Mesendoderm (in vitro differentiated cells): ENCODE results near the gene MSI1.

Experiments used
- DNase-seq: peaks from one replicate; pipeline ENCODE4 v3.0.0; 2013
- H2AK5ac ChIP-seq: 2 replicates; pipeline ENCODE4 v1.6.1; 2013; ENCODE audit warnings: low read length, inconsistent platforms
- H2BK120ac ChIP-seq: 2 replicates; pipeline ENCODE4 v1.6.1; 2013; ENCODE audit warnings: low read depth, mild to moderate bottlenecking, low read length, moderate library complexity, mixed read lengths
- H2BK15ac ChIP-seq: replicated peaks from 2 replicates; pipeline ENCODE4 v1.6.1; 2013; ENCODE audit warnings: low read depth, mild to moderate bottlenecking, moderate library complexity
- H2BK5ac ChIP-seq: 2 replicates; pipeline ENCODE4 v1.6.1; 2013; ENCODE audit warnings: low read length, inconsistent platforms
- H3K18ac ChIP-seq: 2 replicates; pipeline ENCODE4 v1.6.1; 2013; ENCODE audit warnings: mild to moderate bottlenecking, low read length, mixed read lengths
- H3K23ac ChIP-seq: one replicate; pipeline ENCODE4 v1.6.1; 2013; ENCODE audit warnings: low read length
- H3K27ac ChIP-seq: 2 replicates; pipeline ENCODE4 v1.5.1; 2013; ENCODE audit warnings: low read depth, mild to moderate bottlenecking, inconsistent platforms, low read length, moderate library complexity
- H3K27me3 ChIP-seq: 2 replicates; pipeline ENCODE4 v1.6.1; 2013; ENCODE audit warnings: low read length, control low read depth, mild to moderate bottlenecking, inconsistent platforms; ENCODE audit not compliant: insufficient read depth, poor library complexity
- H3K36me3 ChIP-seq: 2 replicates; pipeline ENCODE4 v1.6.1; 2013; ENCODE audit warnings: low read length, inconsistent platforms; ENCODE audit not compliant: control insufficient read depth, insufficient read depth
- H3K4ac ChIP-seq: one replicate; pipeline ENCODE4 v1.6.1; 2013; ENCODE audit warnings: low read depth, mild to moderate bottlenecking, low read length, moderate library complexity
- H3K4me1 ChIP-seq: 2 replicates; pipeline ENCODE4 v1.6.1; 2013; ENCODE audit warnings: low read depth, low read length, inconsistent platforms; ENCODE audit not compliant: control insufficient read depth
- H3K4me2 ChIP-seq: 2 replicates; pipeline ENCODE4 v1.6.1; 2013; ENCODE audit warnings: low read length
- H3K4me3 ChIP-seq: 2 replicates; pipeline ENCODE4 v1.5.1; 2013; ENCODE audit warnings: mild to moderate bottlenecking, low read length
- H3K56ac ChIP-seq: one replicate; pipeline ENCODE4 v1.6.1; 2013; ENCODE audit warnings: low read length
- H3K79me1 ChIP-seq: 2 replicates; pipeline ENCODE4 v1.6.1; 2013; ENCODE audit warnings: low read length, inconsistent platforms
- H3K79me2 ChIP-seq: 2 replicates; pipeline ENCODE4 v1.6.1; 2013; ENCODE audit warnings: mild to moderate bottlenecking, low read length; ENCODE audit not compliant: control insufficient read depth, insufficient read depth
- H3K9ac ChIP-seq: 2 replicates; pipeline ENCODE4 v1.6.1; 2013; ENCODE audit warnings: low read length, inconsistent platforms
- H4K5ac ChIP-seq: one replicate; pipeline ENCODE4 v1.6.1; 2013; ENCODE audit warnings: low read length
- H4K8ac ChIP-seq: one replicate; pipeline ENCODE4 v1.6.1; 2013; ENCODE audit warnings: low read depth, mild to moderate bottlenecking, control low read depth, low read length, moderate library complexity
- WGBS: extraction: QIAGEN DNeasy Blood & Tissue Kit; methylation state at CpG from one replicate; pipeline ENCODE4 v1.1.7; 2013; ENCODE audit warnings: low lambda C conversion rate, missing lambda C conversion rate; ENCODE audit not compliant: insufficient coverage; ENCODE audit errors: extremely low coverage; 5-methylcytosine and 5-hydroxymethylcytosine counted together

The MSI1 gene

GRCh38 chr12:120408771-120409170 lies 39.8 kb upstream of the MSI1 start:
- Histone ChIP-seq H3K79me2 (no peaks in the 10 kb centered on the region), H3K79me1 (no peaks in the 10 kb centered on the region), H3K18ac (no peak overlapping the region), H3K4me1 (no peaks in the 10 kb centered on the region), H3K4me3 (no peak overlapping the region), H2AK5ac (no peak overlapping the region), H2BK120ac (no peak overlapping the region), H3K4me2 (no peak overlapping the region), H3K56ac (no peak overlapping the region), H3K23ac (no peak overlapping the region), H2BK5ac (no peak overlapping the region), H3K27ac (no peak overlapping the region), H3K36me3 (no peaks in the 10 kb centered on the region), H4K8ac (no peak overlapping the region), H2BK15ac (no peak overlapping the region), H4K5ac (no peak overlapping the region), H3K9ac (no peak overlapping the region), H3K27me3 (no peaks in the 10 kb centered on the region), H3K4ac (no peak overlapping the region)
- no peak for DNase-seq
- WGBS = no CpG with 5 or more reads among the region's 11 CpGs

- Histone ChIP-seq H2AK5ac (no peak overlapping the region), H3K27me3 (no peaks in the 10 kb centered on the region)
- no CpG with 5 or more reads among the region's 3 CpGs for WGBS
Observed at GRCh38 chr12:120406553-120406952, 37.6 kb upstream of the MSI1 start.

GRCh38 chr12:120406069-120406468 lies 37.1 kb upstream of the MSI1 start:
- WGBS = no CpG with 5 or more reads among the region's 3 CpGs
- Histone ChIP-seq H3K18ac (no peak overlapping the region), H3K9ac (no peak overlapping the region), H3K4me3 (no peak overlapping the region), H3K56ac (no peak overlapping the region), H3K27me3 (no peaks in the 10 kb centered on the region), H4K8ac (no peak overlapping the region), H3K4ac (no peak overlapping the region), H2BK120ac (no peak overlapping the region), H2AK5ac (no peak overlapping the region), H2BK15ac (no peak overlapping the region), H3K4me1 (no peaks in the 10 kb centered on the region), H3K4me2 (no peak overlapping the region), H2BK5ac (no peak overlapping the region), H3K23ac (no peak overlapping the region), H3K79me2 (no peaks in the 10 kb centered on the region), H4K5ac (no peak overlapping the region), H3K36me3 (no peaks in the 10 kb centered on the region), H3K27ac (no peak overlapping the region), H3K79me1 (no peaks in the 10 kb centered on the region)
- DNase-seq = no peak

More at GRCh38 chr12:120406553-120406952, 37.6 kb upstream of the MSI1 start:
- H4K5ac ChIP-seq = no peak overlapping the region
- H3K27ac ChIP-seq = no peak overlapping the region
- no peak overlapping the region for H4K8ac ChIP-seq
- no peak overlapping the region for H3K56ac ChIP-seq
- H3K36me3 ChIP-seq = no peaks in the 10 kb centered on the region
- H2BK120ac ChIP-seq = no peak overlapping the region
- no peaks in the 10 kb centered on the region for H3K79me1 ChIP-seq
- H3K18ac ChIP-seq = no peak overlapping the region
- no peak overlapping the region for H3K9ac ChIP-seq
- DNase-seq = no peak
- no peak overlapping the region for H3K4me3 ChIP-seq
- no peak overlapping the region for H3K4me2 ChIP-seq
- no peak overlapping the region for H2BK5ac ChIP-seq
- H3K4me1 ChIP-seq = no peaks in the 10 kb centered on the region
- H2BK15ac ChIP-seq = no peak overlapping the region
- H3K23ac ChIP-seq = no peak overlapping the region
- H3K4ac ChIP-seq = no peak overlapping the region
- H3K79me2 ChIP-seq = no peaks in the 10 kb centered on the region

GRCh38 chr12:120404271-120404670 lies 35.3 kb upstream of the MSI1 start:
- Histone ChIP-seq H3K4me3 (no peak overlapping the region), H3K4me1 (no peaks in the 10 kb centered on the region), H3K27ac (no peak overlapping the region), H3K79me1 (no peaks in the 10 kb centered on the region), H4K5ac (no peak overlapping the region), H2BK5ac (no peak overlapping the region), H3K56ac (no peak overlapping the region), H3K79me2 (no peaks in the 10 kb centered on the region), H3K9ac (no peak overlapping the region), H3K4ac (no peak overlapping the region), H2AK5ac (no peak overlapping the region), H3K4me2 (no peak overlapping the region), H3K36me3 (no peaks in the 10 kb centered on the region), H4K8ac (no peak overlapping the region), H2BK120ac (no peak overlapping the region), H3K18ac (no peak overlapping the region), H3K23ac (no peak overlapping the region), H2BK15ac (no peak overlapping the region), H3K27me3 (no peaks in the 10 kb centered on the region)
- no CpG with 5 or more reads among the region's 1 CpG for WGBS
- no peak for DNase-seq

- no peaks in the 10 kb centered on the region for H3K27me3 ChIP-seq
- H3K4ac ChIP-seq = no peak overlapping the region
- H3K79me2 ChIP-seq = no peaks in the 10 kb centered on the region
- no peak overlapping the region for H3K4me2 ChIP-seq
- no peak overlapping the region for H3K9ac ChIP-seq
- H4K8ac ChIP-seq = no peak overlapping the region
- H3K23ac ChIP-seq = no peak overlapping the region
- H3K27ac ChIP-seq = no peak overlapping the region
- DNase-seq = no peak
- no peaks in the 10 kb centered on the region for H3K79me1 ChIP-seq
- H3K18ac ChIP-seq = no peak overlapping the region
- H2BK120ac ChIP-seq = no peak overlapping the region
- H2BK15ac ChIP-seq = no peak overlapping the region
- H2BK5ac ChIP-seq = no peak overlapping the region
- H3K4me1 ChIP-seq = no peaks in the 10 kb centered on the region
- H2AK5ac ChIP-seq = no peak overlapping the region
- WGBS = no CpG with 5 or more reads among the region's 3 CpGs
- H4K5ac ChIP-seq = no peak overlapping the region
- H3K36me3 ChIP-seq = no peaks in the 10 kb centered on the region
- H3K4me3 ChIP-seq = no peak overlapping the region
- no peak overlapping the region for H3K56ac ChIP-seq
Observed at GRCh38 chr12:120403869-120404268, 34.9 kb upstream of the MSI1 start.

- Histone ChIP-seq H3K18ac (no peak overlapping the region), H3K79me2 (no peaks in the 10 kb centered on the region), H3K23ac (no peak overlapping the region), H3K4ac (no peak overlapping the region), H3K4me2 (no peak overlapping the region), H3K27me3 (no peaks in the 10 kb centered on the region), H2AK5ac (no peak overlapping the region), H3K79me1 (no peaks in the 10 kb centered on the region), H2BK5ac (no peak overlapping the region), H3K4me1 (no peaks in the 10 kb centered on the region), H3K4me3 (no peak overlapping the region), H3K9ac (peak overlapping the region; percentile 41), H3K56ac (peak overlapping the region; percentile 49), H2BK120ac (no peak overlapping the region), H4K5ac (no peak overlapping the region), H4K8ac (no peak overlapping the region), H3K36me3 (no peaks in the 10 kb centered on the region), H2BK15ac (no peak overlapping the region), H3K27ac (no peak overlapping the region)
- peak; percentile 51 for DNase-seq
- no CpG with 5 or more reads among the region's 13 CpGs for WGBS
Observed at GRCh38 chr12:120402217-120402616, 33.3 kb upstream of the MSI1 start.
